ENCODE measurements around the gene XIRP2.
"Not testable (repeated sequence)": the region's sequence is repeated elsewhere in the genome, so short reads cannot be mapped to it uniquely, and the experiment has no call there.

XIRP2 gene

GRCh38 chr2:167212014-167212648 is 323.9 kb downstream of the XIRP2 start:
- peak; percentile 79 for DNase-seq

- DNase-seq: no peak
Observed at GRCh38 chr2:167215595-167215994, 327.3 kb downstream of the XIRP2 start.

GRCh38 chr2:167237478-167237877 is 349.2 kb downstream of the XIRP2 start:
- DNase-seq: no peak

GRCh38 chr2:167240671-167241070 is 352.4 kb downstream of the XIRP2 start:
- DNase-seq: no peak

GRCh38 chr2:167249197-167249596 is 360.9 kb downstream of the XIRP2 start:
- DNase-seq: no peak

GRCh38 chr2:167253025-167253424 is 364.7 kb downstream of the XIRP2 start:
- no peak for DNase-seq

GRCh38 chr2:167254721-167255120 is 366.4 kb downstream of the XIRP2 start:
- DNase-seq: no peak

- no peak for DNase-seq
Observed at GRCh38 chr2:167258712-167259111, 370.4 kb downstream of the XIRP2 start.

GRCh38 chr2:167264380-167264779 is 376.1 kb downstream of the XIRP2 start:
- no peak for DNase-seq

GRCh38 chr2:167265004-167265403 is 376.7 kb downstream of the XIRP2 start:
- no peak for DNase-seq

GRCh38 chr2:167265722-167266121 is 377.4 kb downstream of the XIRP2 start:
- DNase-seq: no peak

GRCh38 chr2:167268245-167268644 is 380.0 kb downstream of the XIRP2 start:
- not testable (repeated sequence) for DNase-seq

- DNase-seq: no peak
Observed at GRCh38 chr2:167271932-167272331, 383.7 kb downstream of the XIRP2 start.

- DNase-seq: no peak
Observed at GRCh38 chr2:167275046-167275445, 386.8 kb downstream of the XIRP2 start.

- DNase-seq: no peak
Observed at GRCh38 chr2:167279810-167280209, 391.5 kb downstream of the XIRP2 start.

GRCh38 chr2:167287212-167287611 is 398.9 kb downstream of the XIRP2 start:
- no peak for DNase-seq

GRCh38 chr2:167289651-167290410 is 401.6 kb downstream of the XIRP2 start:
- no peak for DNase-seq

GRCh38 chr2:167292430-167293171 is 404.3 kb downstream of the XIRP2 start, which contains the start of gene B3GALT1:
Gene B3GALT1 (plus strand): TSS chr2:167293001.
- peak; percentile 81 for DNase-seq

GRCh38 chr2:167293172-167293781 is 405.0 kb downstream of the XIRP2 start:
- no peak for DNase-seq

- DNase-seq: no peak
Observed at GRCh38 chr2:167293943-167294775, 405.9 kb downstream of the XIRP2 start.

GRCh38 chr2:167294776-167295140 is 406.5 kb downstream of the XIRP2 start:
- DNase-seq: no peak

GRCh38 chr2:167297292-167297691 is 409.0 kb downstream of the XIRP2 start:
- DNase-seq: no peak

All from suppressor macrophage treated with lipopolysaccharide for 4 hours (primary cell).